Parathyroid adenoma (tissue), 2 donors: ENCODE results near the gene HSPB1.

Source experiments
- H2AFZ ChIP-seq: fragments of 300-600 bp; sonication (generic); one replicate; pipeline ENCODE4 v1.7.0; 2017; ENCODE audit warnings: antibody characterized with exemption, mild to moderate bottlenecking
- H3K27ac ChIP-seq: fragments of 300-600 bp; sonication (generic); one replicate; pipeline ENCODE4 v1.7.0; 2017
- H3K27me3 ChIP-seq: fragments of 300-600 bp; sonication (generic); one replicate; pipeline ENCODE4 v1.7.0; 2017; ENCODE audit warnings: low read length; ENCODE audit not compliant: control insufficient read depth, insufficient read depth
- H3K36me3 ChIP-seq: fragments of 300-600 bp; sonication (generic); one replicate; pipeline ENCODE4 v1.7.0; 2017; ENCODE audit warnings: low read length; ENCODE audit not compliant: control insufficient read depth, insufficient read depth
- H3K4me1 ChIP-seq: fragments of 300-600 bp; sonication (generic); one replicate; pipeline ENCODE4 v1.7.0; 2017; ENCODE audit warnings: control low read depth
- H3K4me2 ChIP-seq: fragments of 300-600 bp; sonication (generic); one replicate; pipeline ENCODE4 v1.7.0; 2017; ENCODE audit warnings: low read length
- H3K4me3 ChIP-seq: fragments of 300-600 bp; sonication (generic); one replicate; pipeline ENCODE4 v1.7.0; 2017; ENCODE audit warnings: low read depth, low read length
- H3K79me2 ChIP-seq: fragments of 300-600 bp; sonication (generic); one replicate; pipeline ENCODE4 v1.7.0; 2017; ENCODE audit warnings: control low read depth
- H3K9ac ChIP-seq: fragments of 300-600 bp; sonication (generic); one replicate; pipeline ENCODE4 v1.7.0; 2017; ENCODE audit warnings: mild to moderate bottlenecking
- H3K9me3 ChIP-seq: fragments of 300-600 bp; sonication (generic); one replicate; pipeline ENCODE4 v1.7.0; 2017; ENCODE audit warnings: low read length; ENCODE audit not compliant: control insufficient read depth
- TF ChIP-seq, protein P1 (sequence below): fragments of 300-600 bp; sonication (generic); IDR thresholded peaks from one replicate; pipeline ENCODE4 v1.7.0; 2017; ENCODE audit warnings: antibody characterized with exemption, mild to moderate bottlenecking
- donor health status: primary hyperparathyroidism.

HSPB1 gene

GRCh38 chr7:76325811-76326210 lies 23.3 kb downstream of the HSPB1 start:
- Histone ChIP-seq H3K9me3 (no peaks in the 10 kb centered on the region), H3K4me1 (peaks cover 2% of the 10 kb centered on the region), H3K36me3 (no peaks in the 10 kb centered on the region), H3K27ac (no peak overlapping the region), H3K4me3 (no peak overlapping the region), H3K4me2 (no peak overlapping the region), H3K9ac (no peak overlapping the region), H2AFZ (no peak overlapping the region), H3K27me3 (no peaks in the 10 kb centered on the region), H3K79me2 (peaks cover 34% of the 10 kb centered on the region)
- TF ChIP-seq, protein P1, sequence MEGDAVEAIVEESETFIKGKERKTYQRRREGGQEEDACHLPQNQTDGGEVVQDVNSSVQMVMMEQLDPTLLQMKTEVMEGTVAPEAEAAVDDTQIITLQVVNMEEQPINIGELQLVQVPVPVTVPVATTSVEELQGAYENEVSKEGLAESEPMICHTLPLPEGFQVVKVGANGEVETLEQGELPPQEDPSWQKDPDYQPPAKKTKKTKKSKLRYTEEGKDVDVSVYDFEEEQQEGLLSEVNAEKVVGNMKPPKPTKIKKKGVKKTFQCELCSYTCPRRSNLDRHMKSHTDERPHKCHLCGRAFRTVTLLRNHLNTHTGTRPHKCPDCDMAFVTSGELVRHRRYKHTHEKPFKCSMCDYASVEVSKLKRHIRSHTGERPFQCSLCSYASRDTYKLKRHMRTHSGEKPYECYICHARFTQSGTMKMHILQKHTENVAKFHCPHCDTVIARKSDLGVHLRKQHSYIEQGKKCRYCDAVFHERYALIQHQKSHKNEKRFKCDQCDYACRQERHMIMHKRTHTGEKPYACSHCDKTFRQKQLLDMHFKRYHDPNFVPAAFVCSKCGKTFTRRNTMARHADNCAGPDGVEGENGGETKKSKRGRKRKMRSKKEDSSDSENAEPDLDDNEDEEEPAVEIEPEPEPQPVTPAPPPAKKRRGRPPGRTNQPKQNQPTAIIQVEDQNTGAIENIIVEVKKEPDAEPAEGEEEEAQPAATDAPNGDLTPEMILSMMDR = no peak

GRCh38 chr7:76326646-76327233 lies 24.3 kb downstream of the HSPB1 start:
- no peak overlapping the region for H3K27ac ChIP-seq
- peaks cover 2% of the 10 kb centered on the region for H3K4me1 ChIP-seq
- peaks cover 36% of the 10 kb centered on the region for H3K79me2 ChIP-seq
- no peak overlapping the region for H2AFZ ChIP-seq
- no peak overlapping the region for H3K9ac ChIP-seq
- no peaks in the 10 kb centered on the region for H3K36me3 ChIP-seq
- H3K4me2 ChIP-seq = no peak overlapping the region
- H3K27me3 ChIP-seq = no peaks in the 10 kb centered on the region
- H3K9me3 ChIP-seq = no peaks in the 10 kb centered on the region
- TF ChIP-seq, protein P1 = no peak
- H3K4me3 ChIP-seq = no peak overlapping the region

GRCh38 chr7:76327610-76328009 lies 25.1 kb downstream of the HSPB1 start:
- H3K27ac ChIP-seq = no peak overlapping the region

GRCh38 chr7:76328389-76328788 lies 25.9 kb downstream of the HSPB1 start:
- no peak overlapping the region for H3K4me3 ChIP-seq
- H3K9me3 ChIP-seq = no peaks in the 10 kb centered on the region
- no peak overlapping the region for H3K4me2 ChIP-seq
- no peaks in the 10 kb centered on the region for H3K27me3 ChIP-seq
- H3K79me2 ChIP-seq = peaks cover 51% of the 10 kb centered on the region
- TF ChIP-seq, protein P1 = no peak
- no peaks in the 10 kb centered on the region for H3K36me3 ChIP-seq
- no peak overlapping the region for H3K9ac ChIP-seq
- no peak overlapping the region for H2AFZ ChIP-seq
- H3K27ac ChIP-seq = no peak overlapping the region
- peaks cover 2% of the 10 kb centered on the region for H3K4me1 ChIP-seq

More at GRCh38 chr7:76327610-76328009, 25.1 kb downstream of the HSPB1 start:
- Histone ChIP-seq H3K9me3 (no peaks in the 10 kb centered on the region), H3K9ac (no peak overlapping the region), H3K27me3 (no peaks in the 10 kb centered on the region), H3K4me1 (peaks cover 2% of the 10 kb centered on the region), H3K79me2 (peaks cover 43% of the 10 kb centered on the region), H2AFZ (no peak overlapping the region), H3K36me3 (no peaks in the 10 kb centered on the region), H3K4me3 (no peak overlapping the region), H3K4me2 (no peak overlapping the region)
- TF ChIP-seq, protein P1 = no peak

GRCh38 chr7:76329479-76329878 lies 27.0 kb downstream of the HSPB1 start:
- TF ChIP-seq, protein P1 = no peak
- Histone ChIP-seq H3K27ac (no peak overlapping the region), H3K36me3 (no peaks in the 10 kb centered on the region), H2AFZ (no peak overlapping the region), H3K4me2 (no peak overlapping the region), H3K4me1 (peaks cover 2% of the 10 kb centered on the region), H3K27me3 (no peaks in the 10 kb centered on the region), H3K79me2 (peaks cover 60% of the 10 kb centered on the region), H3K9ac (no peak overlapping the region), H3K4me3 (no peak overlapping the region), H3K9me3 (no peaks in the 10 kb centered on the region)
